ENCODE data around the gene ADPRH. TPM values are rescaled to one million over a fixed set of nuclear protein-coding genes. Genes with fewer than 3 reads are reported as not detected.

Gene ADPRH
- total and polyA plus RNA-seq, 8 donors: 0.89 to 21.4 (median 2.5) TPM; not detected in 1

DNA sequence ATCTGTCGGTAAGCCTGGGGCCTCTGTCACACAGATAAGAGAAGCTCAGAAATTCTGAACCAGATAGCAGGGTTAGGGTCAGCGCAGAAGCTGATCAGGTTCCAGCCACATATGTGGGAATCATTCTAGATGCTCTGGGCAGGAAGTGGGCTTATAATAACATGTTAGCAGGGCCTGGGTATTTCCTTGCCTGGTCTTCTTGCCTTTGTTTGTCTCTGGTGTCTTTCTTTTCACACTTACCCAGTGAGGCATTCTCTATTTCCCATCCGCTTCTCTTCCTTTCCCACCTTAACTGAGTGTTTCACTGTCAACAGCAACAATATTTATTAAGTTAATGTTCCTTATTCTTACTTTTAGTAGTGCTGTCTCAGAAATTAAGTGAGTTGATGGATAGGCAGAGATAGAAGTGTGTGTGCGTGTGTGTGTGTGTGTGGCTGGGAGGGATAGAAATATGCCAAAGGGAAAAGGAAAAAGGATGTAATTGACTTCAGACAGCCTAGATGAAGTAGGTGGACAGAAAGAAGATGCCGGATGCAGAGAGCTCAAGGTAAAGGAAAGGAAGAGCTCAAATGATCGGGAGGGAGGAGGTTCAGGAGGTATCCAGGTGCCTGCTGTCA lies 20.4 kb downstream of the ADPRH start:
- peak overlapping the region in 2 of 5 donors; percentile 27 to 79 for H3K27ac ChIP-seq
- H3K4me1 ChIP-seq: peaks cover 9 to 33% (median 16%) of the 10 kb centered on the region in 4 donors
- WGBS, 5 donors: 85 to 95% (median 92%) methylated on average over 6 of the region's 6 CpGs
- H3K27me3 ChIP-seq: no peaks in the 10 kb centered on the region
- DNase-seq: no peak
- H3K4me3 ChIP-seq: no peak overlapping the region
- no peak for TF ChIP-seq POLR2A (IDR thresholded peaks at IDR 0.05)
- TF ChIP-seq, protein P1, sequence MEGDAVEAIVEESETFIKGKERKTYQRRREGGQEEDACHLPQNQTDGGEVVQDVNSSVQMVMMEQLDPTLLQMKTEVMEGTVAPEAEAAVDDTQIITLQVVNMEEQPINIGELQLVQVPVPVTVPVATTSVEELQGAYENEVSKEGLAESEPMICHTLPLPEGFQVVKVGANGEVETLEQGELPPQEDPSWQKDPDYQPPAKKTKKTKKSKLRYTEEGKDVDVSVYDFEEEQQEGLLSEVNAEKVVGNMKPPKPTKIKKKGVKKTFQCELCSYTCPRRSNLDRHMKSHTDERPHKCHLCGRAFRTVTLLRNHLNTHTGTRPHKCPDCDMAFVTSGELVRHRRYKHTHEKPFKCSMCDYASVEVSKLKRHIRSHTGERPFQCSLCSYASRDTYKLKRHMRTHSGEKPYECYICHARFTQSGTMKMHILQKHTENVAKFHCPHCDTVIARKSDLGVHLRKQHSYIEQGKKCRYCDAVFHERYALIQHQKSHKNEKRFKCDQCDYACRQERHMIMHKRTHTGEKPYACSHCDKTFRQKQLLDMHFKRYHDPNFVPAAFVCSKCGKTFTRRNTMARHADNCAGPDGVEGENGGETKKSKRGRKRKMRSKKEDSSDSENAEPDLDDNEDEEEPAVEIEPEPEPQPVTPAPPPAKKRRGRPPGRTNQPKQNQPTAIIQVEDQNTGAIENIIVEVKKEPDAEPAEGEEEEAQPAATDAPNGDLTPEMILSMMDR (IDR thresholded peaks at IDR 0.05): no peak
- H3K9me3 ChIP-seq: no peaks in the 10 kb centered on the region
- no peaks in the 10 kb centered on the region for H3K36me3 ChIP-seq
- intact Hi-C loops (cut with DNase I; ENCODE audit: low total_unique reads): no loop called here

DNA sequence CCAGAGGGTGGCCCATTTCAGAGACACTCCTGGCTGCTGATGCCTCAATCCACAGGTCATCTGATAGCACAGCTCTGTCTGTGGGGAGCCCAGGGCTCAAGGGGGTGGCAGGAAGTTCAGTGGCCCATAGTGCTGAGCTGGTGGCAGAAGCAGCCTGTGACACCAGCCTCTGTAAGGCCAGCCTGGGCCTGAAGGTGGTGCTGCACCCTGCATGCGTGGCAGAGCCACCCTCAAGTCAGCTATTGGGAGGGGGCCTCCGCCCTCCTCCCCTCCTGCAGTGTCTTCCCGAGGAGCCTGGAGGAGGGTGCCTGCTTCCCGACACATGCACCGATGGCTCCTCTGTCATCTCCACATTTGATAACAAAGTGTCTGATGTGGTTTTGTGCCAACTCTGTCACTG lies 21.4 kb downstream of the ADPRH start:
- Histone ChIP-seq H3K27ac (no peak overlapping the region), H3K9me3 (no peaks in the 10 kb centered on the region), H3K4me1 (peaks cover 9 to 30% (median 16%) of the 10 kb centered on the region in 4 donors), H3K27me3 (no peaks in the 10 kb centered on the region), H3K36me3 (no peaks in the 10 kb centered on the region), H3K4me3 (no peak overlapping the region)
- DNase-seq: peak in 1 of 2 donors; percentile 27
- intact Hi-C loops (cut with DNase I; ENCODE audit: low total_unique reads): no loop called here
- 65 to 85% (median 74%) methylated on average over 5 of the region's 5 CpGs for WGBS, 5 donors
- TF ChIP-seq EP300 (IDR thresholded peaks at IDR 0.05) (no peak), POLR2AphosphoS5 (IDR thresholded peaks at IDR 0.05) (no peak)
- TF ChIP-seq, protein P1 (IDR thresholded peaks at IDR 0.05): peak in 1 of 7 experiments; percentile 7

DNA sequence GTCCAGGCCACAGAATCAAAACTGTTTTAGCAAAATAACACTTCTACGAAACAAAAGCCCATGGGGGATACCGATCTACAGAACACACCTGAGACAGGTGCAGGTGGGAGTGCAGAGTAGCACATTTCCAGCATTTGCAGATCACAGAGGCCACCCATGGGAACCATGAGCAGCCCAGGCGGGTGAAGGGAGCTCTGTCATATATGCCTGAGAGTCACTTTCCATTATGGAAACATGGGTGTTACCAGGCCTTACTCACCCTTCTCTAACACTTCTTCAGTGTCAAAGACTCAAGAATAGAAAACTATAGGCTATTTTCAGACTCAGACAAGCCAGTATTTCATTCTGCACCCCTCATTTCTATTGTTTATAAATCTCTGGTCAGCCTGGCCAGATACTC lies 21.9 kb downstream of the ADPRH start:
- no peak overlapping the region for H3K4me3 ChIP-seq
- no peak for TF ChIP-seq POLR2A (IDR thresholded peaks at IDR 0.05)
- no peak for TF ChIP-seq POLR2AphosphoS5 (IDR thresholded peaks at IDR 0.05)
- TF ChIP-seq, protein P1 (IDR thresholded peaks at IDR 0.05): no peak
- no peak for TF ChIP-seq EP300 (IDR thresholded peaks at IDR 0.05)
- whole genome bisulfite sequencing, 5 donors: 90 to 97% (median 96%) methylated on average over 3 of the region's 3 CpGs
- H3K27ac ChIP-seq: no peak overlapping the region
- DNase-seq: no peak
- H3K4me1 ChIP-seq: peaks cover 5 to 26% (median 13%) of the 10 kb centered on the region in 4 donors
- intact Hi-C loops (cut with DNase I; ENCODE audit: low total_unique reads): no loop called here
- no peaks in the 10 kb centered on the region for H3K36me3 ChIP-seq
- H3K9me3 ChIP-seq: no peaks in the 10 kb centered on the region
- H3K27me3 ChIP-seq: no peaks in the 10 kb centered on the region

DNA sequence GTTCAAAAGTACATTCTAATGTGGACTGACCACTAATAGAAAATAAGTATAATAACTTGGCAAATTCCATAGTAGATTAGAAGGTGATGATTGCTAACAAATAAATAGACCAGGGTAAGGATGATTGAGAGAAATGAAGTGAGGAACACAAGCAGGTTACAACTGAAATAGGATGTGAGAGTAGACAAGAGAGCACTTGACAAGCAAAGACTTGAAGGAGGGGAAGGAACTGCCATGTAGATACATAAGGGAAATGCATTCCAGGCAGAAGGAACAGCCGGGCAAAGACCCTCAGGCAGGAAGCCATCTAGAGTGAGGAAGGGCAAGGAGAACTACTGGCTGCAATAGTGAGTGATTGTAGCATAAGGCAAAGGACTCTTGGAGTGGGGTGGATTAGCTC lies 23.4 kb downstream of the ADPRH start:
- TF ChIP-seq, protein P1 (IDR thresholded peaks at IDR 0.05): no peak
- Histone ChIP-seq H3K9me3 (no peaks in the 10 kb centered on the region), H3K4me1 (peaks cover 3 to 12% (median 7%) of the 10 kb centered on the region in 4 donors), H3K4me3 (no peak overlapping the region), H3K36me3 (no peaks in the 10 kb centered on the region), H3K27ac (peak overlapping the region in 1 of 5 donors; percentile 26), H3K27me3 (no peaks in the 10 kb centered on the region)
- intact Hi-C loops (cut with DNase I; ENCODE audit: low total_unique reads): no loop called here
- WGBS, 5 donors: 63 to 79% (median 72%) methylated on average over 1 of the region's 1 CpG
- no peak for DNase-seq
